Neuronal stem cell (in vitro differentiated cells): ENCODE measurements around the gene CCDC192.

Source experiments
- DNase-seq: peaks from one replicate; pipeline ENCODE4 v3.0.0-alpha.2; 2013; ENCODE audit warnings: low spot score
- H2AFZ ChIP-seq: one replicate; pipeline ENCODE4 v1.6.1; 2013; ENCODE audit warnings: mild to moderate bottlenecking, low read length, inconsistent platforms
- H2AK5ac ChIP-seq: 2 replicates; pipeline ENCODE4 v1.6.1; 2013; ENCODE audit warnings: low read depth, mild to moderate bottlenecking, inconsistent platforms, low read length, moderate library complexity, mixed read lengths
- H2BK120ac ChIP-seq: 2 replicates; pipeline ENCODE4 v1.6.1; 2013; ENCODE audit warnings: low read depth, mild to moderate bottlenecking, inconsistent platforms, low read length, moderate library complexity, mixed read lengths
- H2BK12ac ChIP-seq: one replicate; pipeline ENCODE4 v1.6.1; 2013; ENCODE audit warnings: low read length, inconsistent platforms
- H2BK15ac ChIP-seq: 2 replicates; pipeline ENCODE4 v1.6.1; 2013; ENCODE audit warnings: mild to moderate bottlenecking, low read length, inconsistent platforms, mixed read lengths
- H2BK5ac ChIP-seq: one replicate; pipeline ENCODE4 v1.6.1; 2013; ENCODE audit warnings: inconsistent platforms, mild to moderate bottlenecking, low read length, moderate library complexity
- H3K14ac ChIP-seq: one replicate; pipeline ENCODE4 v1.6.1; 2013; ENCODE audit warnings: low read length, inconsistent platforms
- H3K18ac ChIP-seq: 2 replicates; pipeline ENCODE4 v1.6.1; 2013; ENCODE audit warnings: low read length, inconsistent platforms
- H3K23ac ChIP-seq: 2 replicates; pipeline ENCODE4 v1.6.1; 2013; ENCODE audit warnings: low read depth, mild to moderate bottlenecking, mixed read lengths, low read length, inconsistent platforms; ENCODE audit not compliant: poor library complexity
- H3K27ac ChIP-seq: replicated peaks from 3 replicates; pipeline ENCODE4 v1.5.1; 2013; ENCODE audit warnings: low read length, inconsistent platforms
- H3K27me3 ChIP-seq, 3 experiments: 2 replicates each; pipeline ENCODE4 v1.6.1; 2013; ENCODE audit warnings: low read length in 3 of 3, mild to moderate bottlenecking in 2 of 3, inconsistent platforms in 1 of 3, low read depth in 1 of 3, mixed read lengths in 1 of 3, moderate library complexity in 1 of 3; ENCODE audit not compliant: control insufficient read depth in 3 of 3, insufficient read depth in 3 of 3
- H3K36me3 ChIP-seq, 2 donors: replicated peaks in 1 of 2; 2 replicates each; pipeline ENCODE4 v1.6.1; 2013; ENCODE audit warnings: low read length in 2 of 2; ENCODE audit not compliant: control insufficient read depth in 2 of 2, insufficient read depth in 2 of 2
- H3K4ac ChIP-seq: 2 replicates; pipeline ENCODE4 v1.6.1; 2013; ENCODE audit warnings: inconsistent platforms, mild to moderate bottlenecking, low read length, moderate library complexity
- H3K4me1 ChIP-seq, 2 donors: 1 replicate in 1 of 2; 2 replicates in 1 of 2; pipeline ENCODE4 v1.6.1; 2013; ENCODE audit warnings: low read length in 2 of 2, low read depth in 1 of 2; ENCODE audit not compliant: control insufficient read depth in 2 of 2, insufficient read depth in 1 of 2
- H3K4me2 ChIP-seq: one replicate; pipeline ENCODE4 v1.6.1; 2013; ENCODE audit warnings: mild to moderate bottlenecking, low read length, inconsistent platforms; ENCODE audit not compliant: insufficient read depth, poor library complexity, severe bottlenecking
- H3K4me3 ChIP-seq, 2 donors: 2 replicates each; pipeline ENCODE4 v1.5.1; 2013; ENCODE audit warnings: low read length in 2 of 2, mild to moderate bottlenecking in 2 of 2, inconsistent platforms in 1 of 2, moderate library complexity in 1 of 2
- H3K79me1 ChIP-seq: one replicate; pipeline ENCODE4 v1.6.1; 2013; ENCODE audit warnings: low read depth, mild to moderate bottlenecking, inconsistent platforms, low read length, moderate library complexity
- H3K9ac ChIP-seq: one replicate; pipeline ENCODE4 v1.6.1; 2013; ENCODE audit warnings: mild to moderate bottlenecking, low read depth, low read length, inconsistent platforms; ENCODE audit not compliant: poor library complexity
- H3K9me3 ChIP-seq, 2 donors: replicated peaks in 1 of 2; 2 replicates each; pipeline versions ENCODE3 to v1.6.1; 2013; ENCODE audit warnings: low read length in 2 of 2, mild to moderate bottlenecking in 2 of 2, inconsistent platforms in 1 of 2, low read depth in 1 of 2, mixed read lengths in 1 of 2, moderate library complexity in 1 of 2; ENCODE audit not compliant: control insufficient read depth in 2 of 2, insufficient read depth in 1 of 2
- H4K8ac ChIP-seq: one replicate; pipeline ENCODE4 v1.6.1; 2013; ENCODE audit warnings: low read depth, mild to moderate bottlenecking, inconsistent platforms, low read length, moderate library complexity
- H4K91ac ChIP-seq: one replicate; pipeline ENCODE4 v1.6.1; 2013; ENCODE audit warnings: low read length, low read depth, mild to moderate bottlenecking, inconsistent platforms; ENCODE audit not compliant: poor library complexity
- WGBS, 2 donors: extraction: QIAGEN DNeasy Blood & Tissue Kit; methylation state at CpG; one replicate each; pipeline ENCODE4 v1.1.7; 2013; ENCODE audit warnings: missing lambda C conversion rate in 2 of 2, mixed read lengths in 1 of 2; ENCODE audit not compliant: insufficient read length in 2 of 2, insufficient replicate concordance in 1 of 2; ENCODE audit errors: extremely low coverage in 2 of 2; 5-methylcytosine and 5-hydroxymethylcytosine counted together

The CCDC192 gene

GRCh38 chr5:127856292-127856691 is 153.1 kb downstream of the CCDC192 start:
- Histone ChIP-seq H2BK12ac (no peak overlapping the region), H3K9me3 (peaks cover 0 to 10% of the 10 kb centered on the region in 2 donors)

GRCh38 chr5:127858116-127858784 is 155.1 kb downstream of the CCDC192 start:
- DNase-seq = no peak
- H3K4me2 ChIP-seq = no peak overlapping the region
- no peak overlapping the region for H4K8ac ChIP-seq
- H2BK15ac ChIP-seq = no peak overlapping the region
- no peak overlapping the region for H4K91ac ChIP-seq
- H2AK5ac ChIP-seq = no peak overlapping the region
- H3K14ac ChIP-seq = no peak overlapping the region
- H3K27ac ChIP-seq = no peak overlapping the region
- H2BK12ac ChIP-seq = no peak overlapping the region
- no peak overlapping the region for H3K18ac ChIP-seq
- H3K4me1 ChIP-seq = no peaks in the 10 kb centered on the region
- H2BK120ac ChIP-seq = no peak overlapping the region
- H3K9ac ChIP-seq = no peak overlapping the region
- no peaks in the 10 kb centered on the region for H3K36me3 ChIP-seq
- H3K79me1 ChIP-seq = no peaks in the 10 kb centered on the region
- no peak overlapping the region for H2BK5ac ChIP-seq
- no peak overlapping the region for H3K4me3 ChIP-seq
- no peak overlapping the region for H2AFZ ChIP-seq
- WGBS, 2 donors = 100% methylated on average over 1 of the region's 5 CpGs; no CpG with 5 or more reads in 1 of the 2 donors
- peaks cover 0 to 10% of the 10 kb centered on the region in 2 donors for H3K9me3 ChIP-seq
- no peak overlapping the region for H3K23ac ChIP-seq
- H3K4ac ChIP-seq = no peak overlapping the region
- H3K27me3 ChIP-seq = no peaks in the 10 kb centered on the region

More at GRCh38 chr5:127856292-127856691, 153.1 kb downstream of the CCDC192 start:
- Histone ChIP-seq H3K27me3 (no peaks in the 10 kb centered on the region), H3K36me3 (no peaks in the 10 kb centered on the region), H4K91ac (no peak overlapping the region), H2AK5ac (no peak overlapping the region), H3K4me1 (no peaks in the 10 kb centered on the region), H2BK120ac (no peak overlapping the region), H3K9ac (no peak overlapping the region), H3K23ac (no peak overlapping the region), H3K4ac (no peak overlapping the region), H3K18ac (no peak overlapping the region), H2BK5ac (no peak overlapping the region), H4K8ac (no peak overlapping the region), H3K4me2 (no peak overlapping the region), H2BK15ac (no peak overlapping the region), H3K79me1 (no peaks in the 10 kb centered on the region), H3K27ac (no peak overlapping the region), H3K14ac (no peak overlapping the region), H3K4me3 (no peak overlapping the region), H2AFZ (no peak overlapping the region)
- no peak for DNase-seq

- H3K23ac ChIP-seq = no peak overlapping the region
- no peaks in the 10 kb centered on the region for H3K4me1 ChIP-seq
- no peak overlapping the region for H2BK12ac ChIP-seq
- H3K36me3 ChIP-seq = no peaks in the 10 kb centered on the region
- no peak overlapping the region for H2BK5ac ChIP-seq
- no peaks in the 10 kb centered on the region for H3K27me3 ChIP-seq
- no peak overlapping the region for H4K91ac ChIP-seq
- H3K27ac ChIP-seq = no peak overlapping the region
- H2BK15ac ChIP-seq = no peak overlapping the region
- H3K79me1 ChIP-seq = no peaks in the 10 kb centered on the region
- no CpG with 5 or more reads among the region's 2 CpGs for WGBS, 2 donors
- H2AK5ac ChIP-seq = no peak overlapping the region
- no peak overlapping the region for H3K14ac ChIP-seq
- H2BK120ac ChIP-seq = no peak overlapping the region
- H3K9me3 ChIP-seq = peaks cover 0 to 10% of the 10 kb centered on the region in 2 donors
- H3K4me3 ChIP-seq = no peak overlapping the region
- no peak overlapping the region for H3K4me2 ChIP-seq
- H3K18ac ChIP-seq = no peak overlapping the region
- H3K4ac ChIP-seq = no peak overlapping the region
- H4K8ac ChIP-seq = no peak overlapping the region
- no peak for DNase-seq
- no peak overlapping the region for H3K9ac ChIP-seq
- H2AFZ ChIP-seq = no peak overlapping the region
Observed at GRCh38 chr5:127860291-127860690, 157.1 kb downstream of the CCDC192 start.

- Histone ChIP-seq H3K79me1 (no peaks in the 10 kb centered on the region), H3K4ac (no peak overlapping the region), H2BK15ac (no peak overlapping the region), H2AK5ac (no peak overlapping the region), H3K14ac (no peak overlapping the region), H3K27me3 (no peaks in the 10 kb centered on the region), H3K4me3 (no peak overlapping the region), H2AFZ (no peak overlapping the region), H3K9me3 (peaks cover 0 to 3% of the 10 kb centered on the region in 2 donors), H3K4me2 (no peak overlapping the region), H3K36me3 (no peaks in the 10 kb centered on the region), H3K4me1 (no peaks in the 10 kb centered on the region), H4K8ac (no peak overlapping the region), H3K18ac (no peak overlapping the region), H4K91ac (no peak overlapping the region), H2BK12ac (no peak overlapping the region), H2BK120ac (no peak overlapping the region), H3K27ac (no peak overlapping the region), H3K23ac (no peak overlapping the region), H2BK5ac (no peak overlapping the region), H3K9ac (no peak overlapping the region)
- DNase-seq = no peak
Observed at GRCh38 chr5:127863161-127863560, 160.0 kb downstream of the CCDC192 start.
